Fibroblast of the aortic adventitia (primary cell): ENCODE measurements around the gene TSPAN19. TPM values are rescaled to one million over a fixed set of nuclear protein-coding genes. Genes with fewer than 3 reads are reported as not detected.
"Not testable (repeated sequence)": the region's sequence is repeated elsewhere in the genome, so short reads cannot be mapped to it uniquely, and the experiment has no call there.

Experiments used
- DNase-seq: peaks from one replicate; pipeline ENCODE4 v3.0.0-alpha.2; 2010; ENCODE audit warnings: low read depth
- H3K4me3 ChIP-seq: 2 replicates; pipeline ENCODE4 v1.5.1; 2011; ENCODE audit warnings: low read depth, mild to moderate bottlenecking, control low read depth, low read length, moderate library complexity
- total RNA-seq: library from RNA; depleted of rRNA; stranded (reverse); fragments of >200 nt; gene quantifications from 2 replicates; pipeline ENCODE4 v1.2.3, GENCODE V29; 2012; ENCODE audit warnings: low replicate concordance
- TF ChIP-seq, protein P1 (sequence below): IDR thresholded peaks from 2 replicates; pipeline ENCODE4 v1.5.1; 2011; ENCODE audit warnings: mild to moderate bottlenecking, low read length, control low read depth, inconsistent platforms; ENCODE audit not compliant: insufficient read depth

The TSPAN19 gene
- total RNA-seq, 1 donor: not detected

DNA sequence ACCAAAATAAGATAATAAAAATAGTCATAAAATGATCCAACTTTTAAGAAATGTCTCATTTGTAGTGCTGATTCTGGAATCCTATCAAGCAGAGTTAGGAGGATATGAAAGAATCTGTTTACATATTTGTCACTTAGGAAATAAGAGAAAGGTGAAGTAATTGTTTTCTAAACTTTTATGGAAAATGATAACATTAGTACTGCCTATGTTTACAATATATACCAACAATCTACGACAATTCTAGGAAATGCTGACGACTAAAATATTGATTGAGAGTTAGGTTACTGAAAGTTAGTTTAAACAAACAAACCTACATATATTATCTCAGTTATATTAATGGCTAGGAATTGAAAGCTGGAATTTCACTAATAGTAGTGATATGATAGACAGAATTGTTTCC is 18.0 kb downstream of the TSPAN19 start:
- H3K4me3 ChIP-seq: no peak overlapping the region
- no peak for DNase-seq
- TF ChIP-seq, protein P1, sequence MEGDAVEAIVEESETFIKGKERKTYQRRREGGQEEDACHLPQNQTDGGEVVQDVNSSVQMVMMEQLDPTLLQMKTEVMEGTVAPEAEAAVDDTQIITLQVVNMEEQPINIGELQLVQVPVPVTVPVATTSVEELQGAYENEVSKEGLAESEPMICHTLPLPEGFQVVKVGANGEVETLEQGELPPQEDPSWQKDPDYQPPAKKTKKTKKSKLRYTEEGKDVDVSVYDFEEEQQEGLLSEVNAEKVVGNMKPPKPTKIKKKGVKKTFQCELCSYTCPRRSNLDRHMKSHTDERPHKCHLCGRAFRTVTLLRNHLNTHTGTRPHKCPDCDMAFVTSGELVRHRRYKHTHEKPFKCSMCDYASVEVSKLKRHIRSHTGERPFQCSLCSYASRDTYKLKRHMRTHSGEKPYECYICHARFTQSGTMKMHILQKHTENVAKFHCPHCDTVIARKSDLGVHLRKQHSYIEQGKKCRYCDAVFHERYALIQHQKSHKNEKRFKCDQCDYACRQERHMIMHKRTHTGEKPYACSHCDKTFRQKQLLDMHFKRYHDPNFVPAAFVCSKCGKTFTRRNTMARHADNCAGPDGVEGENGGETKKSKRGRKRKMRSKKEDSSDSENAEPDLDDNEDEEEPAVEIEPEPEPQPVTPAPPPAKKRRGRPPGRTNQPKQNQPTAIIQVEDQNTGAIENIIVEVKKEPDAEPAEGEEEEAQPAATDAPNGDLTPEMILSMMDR: no peak

DNA sequence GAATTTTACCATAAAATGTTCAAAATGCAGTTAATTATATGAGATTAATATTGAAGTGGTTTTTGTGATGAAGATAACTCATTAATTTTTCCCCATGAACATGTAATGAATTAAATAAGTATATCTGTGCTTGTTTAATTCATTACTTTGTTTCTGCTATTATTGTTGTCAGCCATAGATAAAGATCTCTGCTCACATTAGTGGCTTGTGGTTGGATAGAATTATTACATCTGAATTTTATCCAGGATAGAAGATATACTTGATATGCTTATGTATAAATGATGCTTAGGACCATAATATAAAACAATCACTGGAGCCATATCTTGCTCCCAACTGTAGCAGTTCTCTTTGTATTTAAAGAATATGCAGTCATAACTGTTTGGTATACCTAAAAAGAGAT is 18.5 kb downstream of the TSPAN19 start:
- H3K4me3 ChIP-seq: no peak overlapping the region
- TF ChIP-seq, protein P1: no peak
- DNase-seq: no peak

DNA sequence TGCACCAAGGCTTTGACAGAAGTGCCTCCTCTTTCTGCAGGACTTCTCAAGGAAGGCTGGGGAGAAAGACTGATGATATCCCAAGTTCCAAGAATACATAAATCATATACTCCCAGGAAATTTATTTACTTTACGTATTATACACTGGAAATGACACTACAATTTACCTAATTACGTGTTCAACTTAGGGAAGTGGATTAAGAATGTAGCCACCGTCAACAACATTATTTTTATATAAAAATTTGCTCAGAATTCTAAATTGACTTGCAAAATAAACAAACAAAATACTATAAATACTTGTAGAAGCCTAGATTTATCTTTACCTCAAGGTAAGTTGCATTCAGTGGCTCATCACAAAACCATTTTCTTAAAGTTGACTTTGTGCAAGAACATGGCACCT is 18.9 kb downstream of the TSPAN19 start:
- no peak for DNase-seq
- no peak overlapping the region for H3K4me3 ChIP-seq
- TF ChIP-seq, protein P1: no peak

DNA sequence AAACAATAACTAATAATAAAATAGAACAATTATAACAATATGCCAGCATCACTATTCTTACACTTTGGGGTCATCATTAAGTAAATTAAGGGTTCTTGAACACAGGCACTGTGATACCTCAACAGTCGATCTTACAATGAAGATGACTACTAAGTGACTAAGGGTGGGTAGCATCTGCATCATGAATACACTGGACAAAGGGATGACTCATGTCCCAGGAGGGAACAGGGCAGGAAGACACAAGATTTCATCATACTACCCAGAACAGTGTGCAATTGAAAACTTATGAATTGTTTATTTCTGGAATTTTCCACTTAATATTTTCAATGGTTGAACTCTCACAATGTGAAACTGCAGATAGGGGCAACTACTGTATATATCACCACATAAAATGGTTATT is 19.7 kb downstream of the TSPAN19 start:
- TF ChIP-seq, protein P1: no peak
- no peak overlapping the region for H3K4me3 ChIP-seq
- peak; percentile 96 for DNase-seq

DNA sequence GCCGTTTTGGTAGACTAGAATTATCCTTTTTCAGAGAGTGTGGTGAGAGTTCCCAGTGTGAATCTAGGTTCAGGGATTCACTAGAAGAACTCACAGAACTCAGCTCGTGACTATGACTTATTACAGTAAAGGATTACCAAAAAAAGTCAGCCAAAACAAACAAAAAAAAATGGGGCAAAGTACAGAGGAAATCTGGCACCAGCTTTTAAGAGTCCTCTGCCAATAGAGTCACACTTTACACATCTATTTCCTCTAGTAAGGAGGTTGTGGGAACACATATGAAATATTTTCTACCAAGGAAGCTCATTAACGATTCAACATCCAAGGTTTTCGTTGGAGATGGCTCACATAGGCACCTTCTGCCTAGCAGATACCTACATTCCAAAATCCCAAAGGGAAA is 28.2 kb downstream of the TSPAN19 start:
- H3K4me3 ChIP-seq: no peak overlapping the region
- DNase-seq: peak; percentile 82
- TF ChIP-seq, protein P1: no peak

DNA sequence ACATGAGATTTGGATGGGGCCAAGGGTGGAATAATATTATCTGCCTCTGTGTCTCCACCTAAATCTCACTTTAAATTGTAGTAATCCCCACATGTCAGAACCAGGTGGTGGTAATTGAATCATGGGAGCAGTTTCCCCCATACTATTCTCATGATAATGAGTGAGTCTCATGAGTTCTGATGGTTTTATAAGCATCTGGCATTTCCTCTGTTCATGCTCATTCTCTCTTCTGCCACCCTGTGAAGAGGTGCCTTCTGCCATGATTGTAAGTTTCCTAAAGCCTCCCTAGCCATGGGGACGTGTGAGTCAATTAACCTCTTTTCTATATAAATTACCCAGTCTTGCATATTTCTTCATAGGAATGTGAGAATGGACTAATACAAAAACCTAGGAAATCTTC is 29.9 kb downstream of the TSPAN19 start:
- no peak overlapping the region for H3K4me3 ChIP-seq
- TF ChIP-seq, protein P1: no peak
- no peak for DNase-seq

DNA sequence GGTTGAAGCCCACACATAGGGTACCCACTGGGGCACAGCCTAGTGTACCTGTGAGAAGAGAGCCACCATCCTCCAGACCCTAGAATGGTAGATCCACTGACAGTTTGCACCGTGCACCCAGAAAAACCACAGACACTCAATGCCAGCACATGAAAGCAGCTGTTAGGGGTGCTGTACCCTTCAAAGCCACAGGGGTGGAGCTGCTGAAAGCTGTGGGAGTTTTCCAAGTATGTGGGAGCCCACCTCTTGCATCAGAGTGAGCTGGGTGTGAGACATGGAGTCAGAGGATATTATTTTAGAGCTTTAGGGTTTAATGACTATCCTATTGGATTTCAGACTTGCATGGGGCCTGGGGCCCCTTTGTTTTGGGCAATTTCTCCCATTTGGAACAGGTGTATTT is 30.5 kb downstream of the TSPAN19 start:
- no peak for DNase-seq
- H3K4me3 ChIP-seq: no peak overlapping the region

DNA sequence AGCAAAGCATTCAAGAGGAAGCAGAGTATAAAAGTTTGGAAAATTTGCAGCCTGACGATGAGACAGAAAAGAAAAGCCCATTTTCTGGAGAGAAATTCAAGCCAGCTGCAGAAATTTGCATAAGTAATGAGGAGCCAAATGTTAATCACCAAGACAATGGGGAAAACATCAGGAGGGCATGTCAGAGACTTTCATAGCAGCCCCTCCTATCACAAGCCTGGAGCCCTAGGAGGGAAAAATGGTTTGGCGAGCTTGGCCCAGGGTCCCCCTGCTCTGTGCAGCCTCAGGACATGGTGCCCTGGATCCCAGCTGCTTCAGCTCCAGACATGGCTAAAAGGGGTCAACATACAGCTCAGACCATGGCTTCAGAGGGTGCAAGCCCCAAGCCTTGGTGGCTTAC is 31.0 kb downstream of the TSPAN19 start:
- H3K4me3 ChIP-seq, DNase-seq: not testable (repeated sequence)

More for the DNA sequence above, 30.5 kb downstream of the TSPAN19 start:
- TF ChIP-seq, protein P1: no peak
